Measurements from ENCODE around the gene MMEL1.

MMEL1 gene

GRCh38 chr1:2642131-2642559 lies 9.3 kb upstream of the MMEL1 start:
- DNase-seq: no peak

- DNase-seq: no peak
Observed at GRCh38 chr1:2641381-2642130, 8.7 kb upstream of the MMEL1 start.

- no peak for DNase-seq
Observed at GRCh38 chr1:2640626-2641025, 7.8 kb upstream of the MMEL1 start.

- no peak for DNase-seq
Observed at GRCh38 chr1:2639607-2640521, 7.0 kb upstream of the MMEL1 start.

GRCh38 chr1:2639203-2639602 lies 6.4 kb upstream of the MMEL1 start:
- DNase-seq: no peak

- no peak for DNase-seq
Observed at GRCh38 chr1:2638466-2639115, 5.8 kb upstream of the MMEL1 start.

GRCh38 chr1:2637442-2638145 lies 4.8 kb upstream of the MMEL1 start:
- DNase-seq: no peak

- DNase-seq: no peak
Observed at GRCh38 chr1:2636733-2637132, 3.9 kb upstream of the MMEL1 start.

- DNase-seq: no peak
Observed at GRCh38 chr1:2635361-2636010, 2.7 kb upstream of the MMEL1 start.

GRCh38 chr1:2633936-2634491 lies 1.2 kb upstream of the MMEL1 start:
- no peak for DNase-seq

- no peak for DNase-seq
Observed at GRCh38 chr1:2633366-2633935, 635 bp upstream of the MMEL1 start.

GRCh38 chr1:2632051-2632430 lies 775 bp downstream of the MMEL1 start:
- DNase-seq: no peak

- DNase-seq: no peak
Observed at GRCh38 chr1:2631136-2632050, 1.4 kb downstream of the MMEL1 start.

GRCh38 chr1:2630498-2631135 lies 2.2 kb downstream of the MMEL1 start:
- no peak for DNase-seq

- DNase-seq: no peak
Observed at GRCh38 chr1:2629627-2630497, 3.0 kb downstream of the MMEL1 start.

- DNase-seq: no peak
Observed at GRCh38 chr1:2628933-2629626, 3.7 kb downstream of the MMEL1 start.

- DNase-seq: no peak
Observed at GRCh38 chr1:2628191-2628932, 4.5 kb downstream of the MMEL1 start.

- no peak for DNase-seq
Observed at GRCh38 chr1:2627746-2628145, 5.1 kb downstream of the MMEL1 start.

All from hematopoietic multipotent progenitor cell treated with erythropoietin and hydrocortisone succinate and interleukin-3 and kit ligand, for 8 days (in vitro differentiated cells).